GM19395 (cell line): ENCODE data around the gene IL17RB.
A peak's percentile ranks its signal among the peaks of the same experiment; 100 is the strongest.

Experiments
- ATAC-seq: cut with Tn5 transposase; IDR thresholded peaks from one replicate; pipeline ENCODE4 v1.9.1; 2021; ENCODE audit warnings: mild to moderate bottlenecking, moderate library complexity; ENCODE audit not compliant: unreplicated experiment

IL17RB gene

DNA sequence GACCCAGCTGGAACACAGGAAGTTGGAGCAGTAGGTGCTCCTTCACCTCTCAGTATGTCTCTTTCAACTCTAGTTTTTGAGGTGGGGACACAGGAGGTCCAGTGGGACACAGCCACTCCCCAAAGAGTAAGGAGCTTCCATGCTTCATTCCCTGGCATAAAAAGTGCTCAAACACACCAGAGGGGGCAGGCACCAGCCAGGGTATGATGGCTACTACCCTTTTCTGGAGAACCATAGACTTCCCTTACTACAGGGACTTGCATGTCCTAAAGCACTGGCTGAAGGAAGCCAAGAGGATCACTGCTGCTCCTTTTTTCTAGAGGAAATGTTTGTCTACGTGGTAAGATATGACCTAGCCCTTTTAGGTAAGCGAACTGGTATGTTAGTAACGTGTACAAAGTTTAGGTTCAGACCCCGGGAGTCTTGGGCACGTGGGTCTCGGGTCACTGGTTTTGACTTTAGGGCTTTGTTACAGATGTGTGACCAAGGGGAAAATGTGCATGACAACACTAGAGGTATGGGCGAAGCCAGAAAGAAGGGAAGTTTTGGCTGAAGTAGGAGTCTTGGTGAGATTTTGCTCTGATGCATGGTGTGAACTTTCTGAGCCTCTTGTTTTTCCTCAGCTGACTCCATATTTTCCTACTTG lies 11.9 kb downstream of the IL17RB start:
- no peak for ATAC-seq

DNA sequence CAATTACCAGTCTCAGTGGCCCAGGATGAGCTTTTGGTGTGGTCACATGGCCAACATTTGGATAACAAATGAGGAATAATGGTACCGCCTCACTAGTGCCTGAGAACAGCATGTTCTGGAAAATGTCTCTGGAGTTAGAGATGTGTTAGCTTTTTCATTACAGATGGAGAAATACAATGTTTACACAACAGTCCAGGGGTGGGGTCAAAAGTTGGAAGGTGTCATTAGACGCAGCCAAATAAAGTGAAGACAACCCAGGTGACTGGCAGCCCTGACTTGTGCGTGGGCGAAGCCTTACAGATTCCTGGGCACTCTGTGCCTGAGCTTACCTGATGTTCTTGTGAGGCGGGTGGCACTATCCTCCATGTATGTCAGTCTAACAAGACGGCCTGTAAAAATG lies 12.8 kb downstream of the IL17RB start:
- no peak for ATAC-seq

DNA sequence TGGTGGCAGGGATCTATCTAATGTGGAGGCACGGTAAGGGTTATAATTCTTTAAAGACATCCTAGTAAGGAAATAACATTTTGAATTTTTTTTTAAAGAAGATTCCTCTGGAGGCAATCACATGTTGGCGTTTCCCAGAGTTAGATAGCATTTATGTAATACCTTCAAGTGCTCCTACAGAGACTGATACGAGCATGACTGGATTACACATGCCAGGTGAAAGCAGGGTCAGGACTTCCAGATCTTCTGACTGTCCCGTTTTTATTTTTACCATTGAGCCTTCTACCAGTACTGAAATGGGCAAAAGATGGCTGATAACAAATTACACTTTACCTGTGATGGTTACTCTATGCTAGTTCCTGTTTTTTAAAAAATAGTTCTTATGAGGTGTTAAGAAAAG lies 13.8 kb downstream of the IL17RB start:
- no peak for ATAC-seq

DNA sequence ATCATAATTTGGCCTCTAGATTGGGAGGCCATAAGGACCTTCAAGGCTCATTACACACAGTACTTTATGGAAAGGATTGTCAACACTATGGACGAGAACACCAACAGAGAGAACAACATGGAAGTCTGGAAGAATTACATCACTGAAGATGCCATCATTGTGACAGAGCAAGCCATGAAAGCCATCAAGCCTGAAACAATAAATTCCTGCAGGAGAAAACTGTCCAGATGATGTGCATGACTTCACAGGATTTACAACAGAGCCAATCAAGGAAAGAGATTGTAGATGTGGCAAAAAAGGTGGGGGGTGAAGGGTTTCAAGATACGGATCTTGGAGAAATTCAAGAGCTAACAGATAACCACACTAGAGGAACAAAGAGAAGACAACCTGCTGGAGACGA lies 15.9 kb downstream of the IL17RB start:
- no peak for ATAC-seq

DNA sequence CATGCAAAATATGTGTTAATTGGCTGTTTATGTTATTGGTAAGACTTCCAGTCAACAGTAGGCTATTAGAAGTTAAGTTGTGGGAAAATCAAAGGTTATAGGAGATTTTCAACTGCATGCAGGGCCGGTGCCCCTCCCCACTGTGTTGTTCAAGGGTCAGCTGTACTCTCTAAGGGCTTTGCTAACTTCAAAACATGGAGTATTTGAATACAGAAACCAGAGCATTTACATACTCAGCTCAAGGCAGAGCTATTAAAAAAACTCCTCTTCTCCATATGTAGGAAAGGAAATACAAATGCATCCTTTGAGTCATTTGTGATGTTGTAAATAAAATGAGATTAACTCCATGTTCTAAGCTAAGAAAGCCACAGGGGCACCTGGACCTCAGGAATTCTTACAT lies 16.8 kb downstream of the IL17RB start:
- no peak for ATAC-seq

DNA sequence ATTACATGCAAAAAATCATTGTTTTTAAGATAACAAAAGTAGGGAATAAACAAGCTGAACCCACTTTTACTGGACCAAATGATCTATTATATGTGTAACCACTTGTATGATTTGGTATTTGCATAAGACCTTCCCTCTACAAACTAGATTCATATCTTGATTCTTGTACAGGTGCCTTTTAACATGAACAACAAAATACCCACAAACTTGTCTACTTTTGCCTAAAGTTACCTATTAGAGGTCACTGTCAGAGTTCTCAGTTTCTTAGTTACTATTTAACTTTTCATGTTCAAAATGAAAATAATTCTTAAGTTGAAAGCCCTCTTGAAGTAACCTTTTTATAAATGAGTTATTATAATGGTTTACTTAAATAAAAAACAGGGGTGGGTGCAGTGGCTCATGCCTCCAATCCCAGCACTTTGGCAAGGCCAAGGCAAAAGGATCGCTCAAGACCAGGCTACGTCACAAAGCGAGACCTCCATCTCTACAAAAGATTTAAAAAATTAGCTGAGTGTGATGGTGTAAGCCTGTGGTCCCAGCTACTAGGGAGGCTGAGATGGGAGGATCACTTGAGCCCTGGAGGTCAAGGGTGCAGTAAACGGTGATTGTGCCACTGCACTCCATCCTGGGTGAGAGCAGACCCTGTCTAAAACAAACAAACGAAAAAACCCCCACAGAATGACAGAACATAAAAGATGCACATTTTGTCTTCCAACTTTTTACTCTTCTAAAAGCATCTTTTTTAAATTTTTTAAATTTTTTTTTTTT lies 19.5 kb downstream of the IL17RB start:
- peak; percentile 74 for ATAC-seq

DNA sequence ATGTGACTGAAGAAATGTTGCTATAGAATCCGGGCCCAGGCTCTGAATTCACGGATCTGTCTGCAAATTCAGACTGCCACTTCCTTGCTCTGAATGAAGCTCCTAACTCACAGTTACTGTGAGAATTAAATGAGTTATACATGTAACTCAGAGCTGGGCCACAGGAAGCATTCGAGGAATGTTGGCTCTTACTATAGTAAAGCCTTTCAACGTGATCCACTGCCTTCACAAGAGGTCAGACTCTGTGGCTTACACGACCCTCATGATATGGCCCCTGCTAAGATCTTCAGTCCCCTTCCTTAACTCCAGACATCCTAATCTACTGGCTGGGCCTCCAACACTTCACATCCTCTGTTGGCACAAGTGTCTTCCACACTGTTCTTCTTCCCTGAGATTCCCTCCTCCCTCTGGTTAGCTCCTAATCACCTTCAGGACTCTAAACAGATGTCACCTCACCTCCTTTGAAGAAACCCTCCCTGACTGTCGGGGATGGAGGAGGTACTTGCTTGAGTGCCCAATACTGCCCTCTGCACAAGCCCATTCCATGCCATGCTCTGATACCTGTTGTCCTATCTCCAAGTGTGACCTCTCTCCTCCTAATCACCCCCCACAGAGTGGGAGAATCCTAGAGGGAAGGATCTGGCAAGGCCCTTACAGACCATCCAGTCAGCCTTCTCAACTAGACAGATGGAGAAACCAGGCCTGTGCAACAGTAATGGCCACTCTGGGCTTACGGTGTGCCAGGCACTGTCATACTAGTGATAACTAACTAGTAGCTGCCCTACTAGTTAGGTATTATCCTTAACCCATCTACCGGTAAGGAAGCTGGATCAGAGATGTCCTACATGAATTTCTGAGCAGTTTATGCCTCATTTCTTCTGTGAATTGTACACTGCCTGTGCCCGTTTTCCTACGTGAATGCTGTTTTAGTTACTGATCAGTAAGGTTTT lies 34.3 kb downstream of the IL17RB start:
- no peak for ATAC-seq

DNA sequence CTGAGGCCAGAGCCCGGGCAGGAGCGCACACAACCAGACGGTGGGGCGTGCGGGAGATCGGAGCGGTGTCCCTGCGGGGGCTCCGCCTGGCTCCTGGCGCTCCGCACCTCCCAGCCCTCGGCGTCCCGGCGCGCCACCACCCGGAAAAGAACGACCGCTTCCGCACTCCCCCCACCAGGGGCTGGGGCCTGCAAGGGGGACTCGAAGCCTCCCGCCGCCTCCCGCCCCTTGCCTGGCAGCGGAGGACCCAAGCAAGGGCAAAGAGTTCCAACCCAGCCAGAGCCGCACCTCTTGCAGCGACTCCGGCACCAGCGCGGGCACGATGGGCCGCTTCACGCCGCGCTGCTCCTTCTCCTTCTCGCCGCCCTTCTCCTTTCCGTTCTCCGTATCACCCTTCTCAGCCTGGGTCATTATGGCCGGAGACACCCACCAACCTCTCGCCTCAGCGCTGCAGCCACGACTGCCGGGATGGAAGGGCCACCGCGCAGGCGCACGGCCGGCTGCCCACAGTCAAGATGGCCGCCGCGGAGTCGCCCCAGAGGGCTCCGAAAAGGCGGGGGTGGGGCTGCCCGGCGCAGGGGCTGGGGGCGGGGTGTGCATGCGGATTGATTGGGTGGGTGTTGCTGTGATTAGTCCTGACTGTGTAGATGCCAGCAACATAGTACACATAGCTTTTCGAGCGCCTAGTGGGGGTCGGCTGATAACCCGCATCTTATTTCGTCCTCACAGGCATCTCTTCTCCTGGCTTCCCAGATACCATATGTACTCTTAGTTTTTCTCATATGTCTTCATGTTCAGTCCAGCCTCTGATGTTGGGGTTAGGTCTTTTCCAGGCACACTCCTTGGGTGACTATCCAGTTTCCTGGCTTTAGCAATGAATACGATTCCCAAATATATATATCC lies 35.6 kb downstream of the IL17RB start, which contains the start of gene ACTR8:
TSS of gene ACTR8 (minus strand) at position 462 of the 903 bp plus-strand sequence. CDS start at position 411, 51 bp downstream.
- peak; percentile 85 for ATAC-seq

DNA sequence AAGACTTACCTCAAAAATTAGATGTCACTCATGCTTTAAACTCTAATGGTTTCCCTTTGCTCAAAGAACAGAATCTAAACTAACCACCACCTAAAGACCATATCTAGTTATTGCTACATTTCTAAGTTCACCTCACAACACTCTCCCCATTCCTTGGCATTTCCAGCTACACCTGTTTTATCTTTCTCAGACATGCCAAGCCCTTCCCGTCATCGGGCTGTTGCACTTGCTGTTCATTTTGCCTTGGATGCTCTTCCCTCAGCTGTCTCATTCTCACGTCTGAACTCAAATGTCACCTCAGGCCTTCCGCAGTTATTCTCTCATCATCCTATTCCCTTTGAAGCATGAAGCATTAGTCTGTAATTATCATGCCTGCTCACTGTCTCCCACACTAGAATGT lies 36.6 kb downstream of the IL17RB start:
- no peak for ATAC-seq

DNA sequence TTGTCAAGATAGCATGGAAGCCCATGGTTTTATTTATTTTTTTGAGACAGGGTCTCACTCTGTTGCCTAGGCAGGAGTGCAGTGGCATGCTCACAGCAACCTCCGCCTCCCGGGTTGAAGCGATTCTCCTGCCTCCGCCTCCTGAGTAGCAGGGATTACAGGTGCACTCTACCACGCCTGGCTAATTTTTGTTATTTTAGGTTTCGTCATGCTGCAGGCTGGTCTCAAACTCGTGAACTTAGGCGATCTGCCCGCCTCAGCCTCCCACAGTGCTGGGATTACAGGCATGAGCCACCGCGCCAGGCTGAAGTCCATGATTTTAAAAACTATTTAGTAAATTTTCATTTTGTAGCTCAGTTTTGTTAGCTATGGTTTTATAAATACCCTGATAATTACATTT lies 38.3 kb downstream of the IL17RB start:
- ATAC-seq = no peak

DNA sequence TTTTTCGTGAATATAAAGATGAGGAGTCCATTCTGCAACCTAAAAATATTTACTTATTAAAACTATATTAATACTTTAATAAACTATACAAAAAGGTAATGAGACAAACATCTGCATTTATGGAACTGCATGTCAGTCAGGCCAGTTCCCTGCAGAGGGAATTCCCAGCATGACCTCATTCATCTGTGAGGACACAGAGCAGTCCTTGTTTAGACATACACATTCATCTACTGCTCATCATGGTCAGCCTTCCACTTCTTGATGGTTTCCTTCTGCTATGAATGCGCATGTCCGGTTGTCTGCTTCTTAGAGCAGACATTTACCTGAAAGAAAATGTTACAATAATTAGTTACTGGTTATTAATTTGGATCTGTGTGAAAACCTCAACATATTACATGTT lies 38.9 kb downstream of the IL17RB start:
- ATAC-seq = no peak

DNA sequence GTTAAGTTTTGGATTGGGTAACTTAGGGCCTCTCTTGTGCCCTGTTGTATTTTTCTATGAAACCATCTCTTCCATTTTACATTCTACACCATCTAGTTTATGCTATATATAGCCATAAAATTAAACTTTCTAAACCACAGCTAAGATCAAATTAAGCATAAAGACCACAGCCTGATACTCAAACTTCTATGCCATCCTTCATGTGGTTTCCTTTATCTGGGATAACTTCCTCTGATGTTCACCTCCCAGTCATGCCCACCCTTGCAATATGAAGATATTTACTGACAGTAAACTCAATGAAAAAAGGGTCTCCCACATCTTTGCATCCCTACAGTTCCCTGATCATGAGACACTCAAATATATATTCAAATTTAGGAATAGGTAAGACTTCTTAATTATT lies 41.1 kb downstream of the IL17RB start:
- no peak for ATAC-seq

DNA sequence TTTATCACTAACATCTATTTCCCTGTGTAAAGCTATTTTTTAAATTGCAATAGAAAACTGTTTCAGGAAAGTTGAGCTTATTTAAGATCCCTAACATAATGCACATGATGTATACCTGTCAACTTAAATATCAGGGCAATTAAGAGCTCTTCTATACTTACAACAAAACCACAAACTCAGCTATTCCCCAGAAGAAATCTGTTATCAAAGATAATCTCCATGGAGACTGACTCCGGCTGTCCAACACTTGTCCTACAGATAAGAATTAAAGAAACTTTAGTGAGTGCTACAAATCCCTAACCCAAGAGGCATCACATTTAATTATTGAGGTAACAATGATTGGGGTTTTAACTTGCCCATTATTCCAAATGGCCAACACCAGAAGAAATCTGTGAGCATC lies 41.9 kb downstream of the IL17RB start:
- no peak for ATAC-seq

DNA sequence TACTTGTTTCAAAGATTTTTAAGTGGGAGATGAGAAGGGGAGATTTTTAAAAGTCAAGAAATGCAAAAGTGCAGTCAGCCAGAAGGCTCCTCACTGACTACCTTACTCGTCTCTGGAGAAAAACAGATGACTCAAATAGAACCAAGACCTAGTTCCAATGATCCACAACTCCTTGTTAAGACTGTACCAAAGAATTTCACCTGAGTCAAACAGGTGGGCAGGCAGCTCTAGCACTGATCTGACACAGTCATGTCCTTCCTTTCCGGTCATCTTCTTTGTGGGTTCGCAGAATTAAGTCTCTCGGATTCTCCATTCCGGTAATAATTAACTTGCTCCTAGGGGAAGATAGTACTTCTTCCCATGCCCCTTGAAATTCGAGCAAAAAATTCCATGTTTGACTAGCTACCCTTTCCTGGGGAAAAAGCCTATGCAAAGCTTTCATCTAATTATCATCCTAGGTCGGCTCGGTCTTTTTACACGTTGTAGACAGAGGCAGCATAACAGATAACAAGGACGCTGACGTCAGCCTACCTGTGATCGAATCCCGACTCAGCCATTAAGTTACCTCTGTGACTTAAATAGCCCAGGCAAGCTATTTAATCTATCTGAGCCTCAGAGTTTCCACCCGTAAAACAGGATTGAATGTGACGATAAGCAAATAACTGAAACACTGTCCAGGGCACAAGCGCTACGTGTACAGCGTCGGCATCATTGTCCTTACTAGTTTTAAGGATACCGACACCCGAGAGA lies 44.5 kb downstream of the IL17RB start:
- ATAC-seq = peak; percentile 20

DNA sequence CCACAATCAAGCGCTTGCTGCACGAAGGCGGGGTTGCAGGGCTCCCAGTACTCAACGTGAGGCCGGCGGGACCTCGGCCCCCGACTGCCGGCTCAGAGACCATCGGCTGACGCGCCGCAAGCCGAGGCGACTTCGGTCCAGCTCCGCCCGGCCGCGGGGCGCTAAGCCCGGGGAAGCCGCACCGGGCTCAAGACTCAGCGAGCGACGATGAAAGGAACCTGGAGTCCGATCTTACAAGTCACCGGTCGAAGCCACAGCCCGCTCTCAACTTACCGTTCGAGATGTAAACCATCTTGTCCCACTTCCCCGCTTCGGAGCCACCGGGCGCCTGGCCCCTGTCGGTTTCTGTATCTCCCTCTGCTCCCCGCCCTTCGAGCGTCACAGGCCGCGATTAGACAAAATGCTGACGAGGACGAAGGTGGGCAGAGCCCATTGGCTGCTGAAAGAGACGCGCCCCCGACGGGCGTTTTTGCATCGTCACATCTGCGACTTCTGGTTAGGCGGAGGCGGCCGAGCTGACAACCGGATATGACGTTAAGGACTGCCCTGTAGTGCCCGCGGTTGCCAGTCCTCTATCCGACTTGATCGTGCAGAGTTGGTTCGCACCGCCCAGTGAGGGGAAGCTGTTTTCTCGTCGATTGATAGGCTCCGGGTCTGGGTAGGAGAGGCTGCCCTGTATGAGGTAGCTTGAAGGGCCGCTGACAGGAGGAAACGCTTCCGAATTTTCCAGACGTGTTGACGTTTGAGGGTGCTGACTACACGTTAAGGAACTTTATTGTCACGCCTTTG lies 45.3 kb downstream of the IL17RB start, which contains the start of gene SELENOK:
TSS of gene SELENOK (minus strand) at position 363 of the 789 bp plus-strand sequence.
- ATAC-seq = peak; percentile 96

DNA sequence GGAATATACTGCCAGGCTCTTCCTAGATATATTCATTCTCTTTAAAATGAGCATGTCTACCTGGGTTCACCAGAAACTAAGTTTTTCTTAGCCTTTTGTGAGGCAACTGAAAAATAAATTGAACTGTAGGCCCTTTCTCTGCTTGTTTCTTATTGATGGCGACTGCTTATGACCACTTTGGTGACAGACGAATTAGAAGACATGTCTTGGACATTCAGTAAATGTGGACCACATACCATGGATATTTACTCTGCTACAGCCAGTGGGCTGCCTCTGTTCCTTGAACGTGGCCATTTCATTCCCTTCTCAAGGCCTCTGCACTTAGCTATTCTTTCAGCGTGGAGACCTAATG lies 45.9 kb downstream of the IL17RB start:
- ATAC-seq = no peak

DNA sequence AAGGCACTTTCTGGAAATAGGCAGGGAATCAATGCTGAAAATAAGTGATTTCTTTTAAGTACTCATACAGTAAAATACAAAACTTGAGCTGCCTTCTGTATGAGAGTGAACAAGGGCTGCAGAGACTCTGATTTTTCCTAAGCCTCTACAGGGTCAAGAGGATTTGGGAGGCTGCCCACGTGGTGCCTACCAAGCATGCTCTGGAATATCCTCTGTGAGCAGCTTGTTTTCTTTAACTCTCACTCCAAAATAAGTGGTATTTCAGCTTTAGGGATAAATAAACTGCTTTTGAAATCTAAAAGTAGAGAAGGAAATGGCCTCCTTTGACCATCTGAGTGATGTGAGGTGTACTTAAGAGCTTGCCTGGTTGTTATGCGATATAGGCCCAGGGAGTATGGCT lies 53.4 kb downstream of the IL17RB start:
- ATAC-seq = no peak

DNA sequence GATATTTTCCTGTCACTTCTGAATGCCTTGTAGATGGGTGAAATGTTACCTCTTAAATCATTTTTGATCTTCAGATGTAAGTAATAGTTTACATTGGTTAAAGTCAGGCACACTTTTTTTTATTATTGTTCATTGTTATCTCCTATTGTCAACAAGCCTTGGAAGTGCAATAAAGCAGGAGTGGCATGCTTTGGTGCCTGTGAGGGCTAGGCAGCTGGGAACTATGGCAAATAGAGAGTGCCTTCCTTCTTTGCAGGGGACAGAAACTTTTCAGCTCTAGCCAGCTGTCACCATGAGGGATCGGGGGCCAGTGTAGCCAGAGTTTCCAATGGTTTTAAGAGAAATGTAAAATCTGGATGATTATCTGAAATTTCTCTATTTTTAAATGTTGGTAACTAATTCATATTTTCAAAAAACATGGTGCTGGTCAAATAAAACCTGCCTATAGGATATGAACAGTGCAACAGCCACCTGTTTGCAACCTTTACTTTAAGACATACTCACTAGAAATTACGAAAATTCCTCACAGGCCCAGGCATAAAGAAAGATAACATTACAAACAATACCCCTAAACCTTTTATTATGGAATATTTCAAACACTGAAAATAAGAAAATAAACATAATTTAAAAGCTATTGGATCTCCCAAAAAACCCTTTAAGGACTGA lies 54.4 kb downstream of the IL17RB start:
- no peak for ATAC-seq
